HG03354 (cell line): ENCODE results near the gene SPATA32.
"Not testable (repeated sequence)": the region's sequence is repeated elsewhere in the genome, so short reads cannot be mapped to it uniquely, and the experiment has no call there.

Experiments used
- ATAC-seq: cut with Tn5 transposase; IDR thresholded peaks from one replicate; pipeline ENCODE4 v1.9.1; 2021; ENCODE audit warnings: mild to moderate bottlenecking; ENCODE audit not compliant: unreplicated experiment, poor library complexity, severe bottlenecking

Gene SPATA32

GRCh38 chr17:45253879-45254278 is 8.0 kb downstream of the SPATA32 start:
- no peak for ATAC-seq

GRCh38 chr17:45253237-45253636 is 8.7 kb downstream of the SPATA32 start:
- not testable (repeated sequence) for ATAC-seq

- no peak for ATAC-seq
These were observed 10.0 kb downstream of the SPATA32 start for GRCh38 chr17:45251931-45252330.

- peak; percentile 69 for ATAC-seq
These were observed 13.5 kb downstream of the SPATA32 start for GRCh38 chr17:45248132-45248957.

- peak; percentile 80 for ATAC-seq
These were observed 14.3 kb downstream of the SPATA32 start for GRCh38 chr17:45247429-45248131.

- no peak for ATAC-seq
These were observed 14.9 kb downstream of the SPATA32 start for GRCh38 chr17:45246861-45247428.

GRCh38 chr17:45246338-45246737 is 15.6 kb downstream of the SPATA32 start:
- no peak for ATAC-seq

- no peak for ATAC-seq
These were observed 16.9 kb downstream of the SPATA32 start for GRCh38 chr17:45244725-45245656.

GRCh38 chr17:45243750-45244149 is 18.1 kb downstream of the SPATA32 start:
- no peak for ATAC-seq

GRCh38 chr17:45242029-45242414 is 19.9 kb downstream of the SPATA32 start:
- ATAC-seq = no peak

- ATAC-seq = no peak
These were observed 20.4 kb downstream of the SPATA32 start for GRCh38 chr17:45241328-45242028.

- ATAC-seq = no peak
These were observed 21.0 kb downstream of the SPATA32 start for GRCh38 chr17:45240905-45241327.

- ATAC-seq = no peak
These were observed 23.6 kb downstream of the SPATA32 start for GRCh38 chr17:45238155-45238774.

- ATAC-seq = no peak
These were observed 24.2 kb downstream of the SPATA32 start for GRCh38 chr17:45237686-45238085.

- ATAC-seq = no peak
These were observed 25.6 kb downstream of the SPATA32 start for GRCh38 chr17:45236282-45236606.

- ATAC-seq = no peak
These were observed 26.2 kb downstream of the SPATA32 start for GRCh38 chr17:45235416-45236281.

- no peak for ATAC-seq
These were observed 27.1 kb downstream of the SPATA32 start for GRCh38 chr17:45234641-45235415.
